K562 (cell line): ENCODE data around the gene ARAP1. TPM values are rescaled to one million over a fixed set of nuclear protein-coding genes. Genes with fewer than 3 reads are reported as not detected.

Experiments
- KLF13 ChIP-seq: fragments of 450-650 bp; IDR thresholded peaks from 2 replicates; pipeline ENCODE4 v1.6.1; 2016; ENCODE audit warnings: missing genetic modification characterization, low read depth, mild to moderate bottlenecking, missing compliant biosample characterization, moderate library complexity, borderline replicate concordance
- NBN ChIP-seq: fragments of 450-650 bp; IDR thresholded peaks from 2 replicates; pipeline ENCODE4 v1.6.1; 2016; ENCODE audit warnings: low read depth, mild to moderate bottlenecking
- PRDM10 ChIP-seq: fragments of 450-650 bp; IDR thresholded peaks from 2 replicates; pipeline ENCODE4 v1.6.1; 2018; ENCODE audit not compliant: partially characterized antibody
- SNRNP70 ChIP-seq: fragments of 200-400 bp; formaldehyde crosslinking; optimal IDR thresholded peaks from 2 replicates; pipeline ENCODE3; 2017; ENCODE audit warnings: low read depth, low read length
- ZBTB11 ChIP-seq, 3 experiments: fragments of 200-800 bp in 1 of 3; fragments of 250-450 bp in 1 of 3; fragments of 450-650 bp in 1 of 3; sonication (Bioruptor Pico) in 1 of 3; sonication (Bioruptor generic) in 1 of 3; formaldehyde crosslinking in 1 of 3; IDR thresholded peaks; 2 replicates each; pipeline versions ENCODE4 v1.6.1 to v1.8.0; 2016 to 2022; ENCODE audit warnings: mild to moderate bottlenecking in 2 of 3, missing genetic modification characterization in 2 of 3, missing compliant biosample characterization in 1 of 3, moderate library complexity in 1 of 3
- ZNF239 ChIP-seq: fragments of 250-450 bp; sonication (Bioruptor Pico); IDR thresholded peaks from 2 replicates; pipeline ENCODE4 v1.4.0; 2020; ENCODE audit warnings: mild to moderate bottlenecking
- ZNF318 ChIP-seq, 2 experiments: fragments of 450-650 bp; IDR thresholded peaks; 2 replicates each; pipeline ENCODE4 v1.6.1; 2016; ENCODE audit warnings: mild to moderate bottlenecking in 2 of 2, borderline replicate concordance in 1 of 2, low read depth in 1 of 2, moderate library complexity in 1 of 2
- ZNF584 ChIP-seq: fragments of 200-800 bp; sonication (Bioruptor generic); IDR thresholded peaks from 2 replicates; pipeline ENCODE4 v1.6.1; 2016; ENCODE audit warnings: low read depth, mild to moderate bottlenecking, missing genetic modification characterization, missing compliant biosample characterization
- polyA plus RNA-seq, 8 experiments: library from polyadenylated mRNA; depleted of rRNA in 4 of 8; stranded (reverse) in 5 of 8; unstranded in 3 of 8; fragments of >200 nt; fragmentation: Nextera tagmentation in 2 of 8; fragmentation: Illumina TruSeq in 1 of 8; extraction: Ambion mirVana in 2 of 8; extraction: Trizol in 1 of 8; gene quantifications; 2 replicates each; pipeline versions ENCODE4 v1.2.1 to v1.2.3, GENCODE V29; 2011 to 2014; ENCODE audit warnings: inconsistent platforms in 1 of 8, missing spikeins in 1 of 8
- total RNA-seq, 7 experiments: library from RNA; depleted of rRNA in 6 of 7; stranded (reverse); fragments of >200 nt in 6 of 7; fragmentation: Illumina TruSeq in 2 of 7; extraction: Trizol in 2 of 7; gene quantifications; 2 replicates each; pipeline versions ENCODE4 v1.2.1 to v1.2.3, GENCODE V29; 2011 to 2021; ENCODE audit warnings: low replicate concordance in 1 of 7

Gene ARAP1
- total and polyA plus RNA-seq, 9 of the 15 experiments (the other 6 are each of a cell fraction or from before 2014, with no cell fraction given): 0.23 to 67.0 (median 24.6) TPM

GRCh38 chr11:72776117-72776843, 24.1 kb upstream of the ARAP1 start (continued):
- 0 out of 2 replicates have a peak, but pooled peaks have one; percentile 11 for TF ChIP-seq ZNF239
- peak; percentile 86 for TF ChIP-seq ZNF584 (CRISPR knock-in tag)
- TF ChIP-seq PRDM10: peak; percentile 52
- TF ChIP-seq KLF13 (tag): peak; percentile 27; the same call in 1 of the 2 replicates
- peak in 1 of 3 experiments; percentile 55; a peak in 1 of 6 replicates for TF ChIP-seq ZBTB11 (CRISPR knock-in tag; IDR thresholded peaks at IDR 0.05)
- 0 out of 2 replicates have a peak, but pooled peaks have one; percentile 56 for TF ChIP-seq NBN
- no peak for TF ChIP-seq SNRNP70
- 0 out of 4 replicates have a peak, but pooled peaks of 1 of the 2 experiments have one; percentile 44 for TF ChIP-seq ZNF318 (IDR thresholded peaks at IDR 0.05; ENCODE audit: borderline replicate concordance in 1 of 2, low read depth in 1 of 2)
